ENCODE results near the gene TCAF1.
"Not testable (repeated sequence)": the region's sequence is repeated elsewhere in the genome, so short reads cannot be mapped to it uniquely, and the experiment has no call there.

TCAF1 gene

GRCh38 chr7:143841696-143842095 lies 60.3 kb downstream of the TCAF1 start:
- not testable (repeated sequence) for H3K9ac ChIP-seq (ENCODE audit: low read length); H3K27ac ChIP-seq (ENCODE audit: low read depth, low read length); H3K4me3 ChIP-seq (ENCODE audit: low read depth in 1 of 2, low read length in 2 of 2); H3K4me1 ChIP-seq (ENCODE audit: insufficient read depth, low read length); H3K27me3 ChIP-seq (ENCODE audit: control insufficient read depth in 1 of 2, insufficient read depth in 2 of 2, low read length in 2 of 2); H3K36me3 ChIP-seq (ENCODE audit: insufficient read depth, low read length); H3K9me3 ChIP-seq (ENCODE audit: low read length)

- H3K4me3 ChIP-seq (ENCODE audit: low read depth in 1 of 2, low read length in 2 of 2); H3K27ac ChIP-seq (ENCODE audit: low read depth, low read length); H3K9ac ChIP-seq (ENCODE audit: low read length); H3K36me3 ChIP-seq (ENCODE audit: insufficient read depth, low read length); H3K9me3 ChIP-seq (ENCODE audit: low read length); H3K27me3 ChIP-seq (ENCODE audit: control insufficient read depth in 1 of 2, insufficient read depth in 2 of 2, low read length in 2 of 2); H3K4me1 ChIP-seq (ENCODE audit: insufficient read depth, low read length): not testable (repeated sequence)
Observed at GRCh38 chr7:143840062-143840461, 61.9 kb downstream of the TCAF1 start.

GRCh38 chr7:143837223-143837622 lies 64.8 kb downstream of the TCAF1 start:
- H3K27ac ChIP-seq (ENCODE audit: low read depth, low read length); H3K4me3 ChIP-seq (ENCODE audit: low read depth in 1 of 2, low read length in 2 of 2); H3K36me3 ChIP-seq (ENCODE audit: insufficient read depth, low read length); H3K27me3 ChIP-seq (ENCODE audit: control insufficient read depth in 1 of 2, insufficient read depth in 2 of 2, low read length in 2 of 2); H3K9ac ChIP-seq (ENCODE audit: low read length); H3K4me1 ChIP-seq (ENCODE audit: insufficient read depth, low read length); H3K9me3 ChIP-seq (ENCODE audit: low read length): not testable (repeated sequence)

DNA sequence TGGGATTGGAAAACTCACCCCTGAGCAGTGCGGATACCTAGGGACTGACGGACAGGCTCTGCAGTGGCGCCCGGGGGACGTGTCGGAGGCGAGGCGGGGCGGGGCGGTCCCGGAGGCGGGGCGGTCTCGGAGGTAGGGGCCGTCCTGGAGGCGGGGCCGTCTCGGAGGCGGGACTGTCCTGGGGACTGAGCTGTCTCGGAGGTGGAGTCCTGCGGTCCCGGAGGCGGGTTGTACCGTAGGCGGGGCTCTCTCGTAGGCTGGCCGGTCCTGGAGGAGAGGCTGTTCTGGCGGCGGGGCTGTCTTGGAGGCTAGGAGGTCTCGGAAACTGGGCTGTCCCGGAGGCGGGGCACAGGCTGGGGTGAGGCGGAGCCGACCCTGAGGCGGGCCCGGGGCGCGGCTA lies 65.4 kb downstream of the TCAF1 start:
- H3K9ac ChIP-seq (ENCODE audit: low read length); H3K4me1 ChIP-seq (ENCODE audit: insufficient read depth, low read length); H3K36me3 ChIP-seq (ENCODE audit: insufficient read depth, low read length); H3K9me3 ChIP-seq (ENCODE audit: low read length); H3K27me3 ChIP-seq (ENCODE audit: control insufficient read depth in 1 of 2, insufficient read depth in 2 of 2, low read length in 2 of 2); H3K27ac ChIP-seq (ENCODE audit: low read depth, low read length); H3K4me3 ChIP-seq (ENCODE audit: low read depth in 1 of 2, low read length in 2 of 2): not testable (repeated sequence)

DNA sequence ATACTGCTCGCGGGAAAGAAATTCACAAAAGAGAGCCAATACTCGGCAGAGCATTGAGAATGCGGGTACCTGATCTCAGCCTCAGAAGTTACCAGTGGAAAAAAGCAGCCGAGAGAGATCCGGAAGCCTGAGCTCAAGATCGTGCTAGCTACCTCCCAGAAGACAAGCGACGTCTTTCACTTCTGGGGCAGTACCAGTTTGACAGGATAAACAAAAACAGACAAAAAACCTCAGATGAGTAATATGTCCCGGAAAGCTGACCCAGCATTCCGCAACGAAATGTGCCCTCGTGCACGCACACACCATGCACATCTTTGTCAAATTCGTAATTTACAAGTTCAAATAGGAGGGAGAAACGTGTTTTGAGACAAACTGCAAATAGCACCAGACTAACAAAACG lies 65.9 kb downstream of the TCAF1 start:
- H3K9me3 ChIP-seq (ENCODE audit: low read length); H3K4me1 ChIP-seq (ENCODE audit: insufficient read depth, low read length); H3K4me3 ChIP-seq (ENCODE audit: low read depth in 1 of 2, low read length in 2 of 2); H3K9ac ChIP-seq (ENCODE audit: low read length); H3K27me3 ChIP-seq (ENCODE audit: control insufficient read depth in 1 of 2, insufficient read depth in 2 of 2, low read length in 2 of 2); H3K27ac ChIP-seq (ENCODE audit: low read depth, low read length); H3K36me3 ChIP-seq (ENCODE audit: insufficient read depth, low read length): not testable (repeated sequence)

GRCh38 chr7:143826578-143826977 lies 75.4 kb downstream of the TCAF1 start:
- not testable (repeated sequence) for H3K36me3 ChIP-seq (ENCODE audit: insufficient read depth, low read length); H3K27ac ChIP-seq (ENCODE audit: low read depth, low read length); H3K9me3 ChIP-seq (ENCODE audit: low read length); H3K27me3 ChIP-seq (ENCODE audit: control insufficient read depth in 1 of 2, insufficient read depth in 2 of 2, low read length in 2 of 2); H3K4me1 ChIP-seq (ENCODE audit: insufficient read depth, low read length); H3K9ac ChIP-seq (ENCODE audit: low read length); H3K4me3 ChIP-seq (ENCODE audit: low read depth in 1 of 2, low read length in 2 of 2)

DNA sequence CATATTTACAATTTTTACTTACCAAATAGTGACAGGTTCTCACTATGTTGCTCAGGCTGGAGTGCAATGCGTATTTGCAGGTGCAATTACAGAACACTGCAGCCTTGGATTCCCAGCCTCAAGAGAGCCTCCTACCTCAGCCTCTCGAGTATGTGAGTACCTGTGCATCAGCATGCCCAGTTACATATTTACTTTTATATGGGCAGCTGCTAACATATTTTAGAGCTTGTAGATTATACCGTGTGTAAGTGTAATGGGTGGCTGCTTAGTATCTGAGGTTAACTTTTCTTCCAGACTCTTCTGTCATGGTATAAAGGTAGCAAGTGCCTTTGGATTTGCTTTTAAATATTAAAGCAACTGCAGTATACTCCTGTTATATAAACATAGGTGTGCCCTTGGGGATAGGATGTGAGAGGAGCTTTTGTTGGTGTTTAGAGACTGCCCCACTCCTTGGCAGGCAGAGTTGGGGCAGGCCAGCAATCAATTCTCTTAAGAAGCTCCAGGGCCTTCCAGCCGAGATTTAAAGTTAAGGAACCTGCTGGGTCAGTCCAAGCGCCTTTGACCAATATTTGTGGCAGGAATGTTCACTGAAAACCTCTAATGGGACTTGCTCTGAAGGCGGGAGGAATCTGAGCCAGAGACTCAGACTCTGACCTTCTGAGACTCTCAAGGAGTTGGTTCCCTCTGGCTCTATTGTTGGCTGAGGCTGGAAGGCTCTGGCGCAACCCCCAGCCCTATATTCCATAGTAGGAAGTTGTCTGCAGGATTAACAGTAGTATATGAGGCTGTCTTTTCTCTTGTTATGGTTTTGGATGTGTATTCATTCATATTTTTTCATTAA lies 77.5 kb downstream of the TCAF1 start:
- not testable (repeated sequence) for H3K9ac ChIP-seq (ENCODE audit: low read length); H3K4me3 ChIP-seq (ENCODE audit: low read depth in 1 of 2, low read length in 2 of 2); H3K27ac ChIP-seq (ENCODE audit: low read depth, low read length); H3K27me3 ChIP-seq (ENCODE audit: control insufficient read depth in 1 of 2, insufficient read depth in 2 of 2, low read length in 2 of 2); H3K9me3 ChIP-seq (ENCODE audit: low read length); H3K36me3 ChIP-seq (ENCODE audit: insufficient read depth, low read length); H3K4me1 ChIP-seq (ENCODE audit: insufficient read depth, low read length)

- H3K36me3 ChIP-seq (ENCODE audit: insufficient read depth, low read length); H3K27ac ChIP-seq (ENCODE audit: low read depth, low read length); H3K9ac ChIP-seq (ENCODE audit: low read length); H3K9me3 ChIP-seq (ENCODE audit: low read length); H3K4me1 ChIP-seq (ENCODE audit: insufficient read depth, low read length); H3K27me3 ChIP-seq (ENCODE audit: control insufficient read depth in 1 of 2, insufficient read depth in 2 of 2, low read length in 2 of 2); H3K4me3 ChIP-seq (ENCODE audit: low read depth in 1 of 2, low read length in 2 of 2): not testable (repeated sequence)
Observed at GRCh38 chr7:143823634-143824294, 78.2 kb downstream of the TCAF1 start.

GRCh38 chr7:143821392-143822277 lies 80.3 kb downstream of the TCAF1 start:
- H3K9ac ChIP-seq (ENCODE audit: low read length); H3K4me3 ChIP-seq (ENCODE audit: low read depth in 1 of 2, low read length in 2 of 2); H3K4me1 ChIP-seq (ENCODE audit: insufficient read depth, low read length); H3K27ac ChIP-seq (ENCODE audit: low read depth, low read length); H3K9me3 ChIP-seq (ENCODE audit: low read length); H3K36me3 ChIP-seq (ENCODE audit: insufficient read depth, low read length); H3K27me3 ChIP-seq (ENCODE audit: control insufficient read depth in 1 of 2, insufficient read depth in 2 of 2, low read length in 2 of 2): not testable (repeated sequence)

DNA sequence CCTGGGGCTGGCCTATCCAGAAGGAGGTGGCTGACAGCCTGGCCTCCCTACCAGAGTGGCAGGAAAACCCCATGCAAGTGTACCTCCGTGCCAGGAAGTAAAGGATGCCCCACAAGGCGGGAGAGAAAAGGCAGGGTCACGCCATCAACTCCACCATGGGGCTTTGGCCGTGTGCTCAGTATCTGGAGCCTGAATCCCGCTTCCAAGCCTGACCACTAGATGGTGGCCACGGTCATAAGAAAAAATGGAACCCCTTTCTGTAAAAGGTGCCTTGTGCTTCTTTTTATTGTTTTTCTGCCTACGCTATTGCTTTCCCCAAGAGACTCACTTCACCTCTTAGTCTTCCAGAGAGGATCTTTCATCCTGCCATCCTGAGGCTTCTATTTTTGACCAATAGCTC lies 84.1 kb downstream of the TCAF1 start:
- not testable (repeated sequence) for H3K36me3 ChIP-seq (ENCODE audit: insufficient read depth, low read length); H3K9ac ChIP-seq (ENCODE audit: low read length); H3K4me3 ChIP-seq (ENCODE audit: low read depth in 1 of 2, low read length in 2 of 2); H3K4me1 ChIP-seq (ENCODE audit: insufficient read depth, low read length); H3K27ac ChIP-seq (ENCODE audit: low read depth, low read length); H3K27me3 ChIP-seq (ENCODE audit: control insufficient read depth in 1 of 2, insufficient read depth in 2 of 2, low read length in 2 of 2); H3K9me3 ChIP-seq (ENCODE audit: low read length)

DNA sequence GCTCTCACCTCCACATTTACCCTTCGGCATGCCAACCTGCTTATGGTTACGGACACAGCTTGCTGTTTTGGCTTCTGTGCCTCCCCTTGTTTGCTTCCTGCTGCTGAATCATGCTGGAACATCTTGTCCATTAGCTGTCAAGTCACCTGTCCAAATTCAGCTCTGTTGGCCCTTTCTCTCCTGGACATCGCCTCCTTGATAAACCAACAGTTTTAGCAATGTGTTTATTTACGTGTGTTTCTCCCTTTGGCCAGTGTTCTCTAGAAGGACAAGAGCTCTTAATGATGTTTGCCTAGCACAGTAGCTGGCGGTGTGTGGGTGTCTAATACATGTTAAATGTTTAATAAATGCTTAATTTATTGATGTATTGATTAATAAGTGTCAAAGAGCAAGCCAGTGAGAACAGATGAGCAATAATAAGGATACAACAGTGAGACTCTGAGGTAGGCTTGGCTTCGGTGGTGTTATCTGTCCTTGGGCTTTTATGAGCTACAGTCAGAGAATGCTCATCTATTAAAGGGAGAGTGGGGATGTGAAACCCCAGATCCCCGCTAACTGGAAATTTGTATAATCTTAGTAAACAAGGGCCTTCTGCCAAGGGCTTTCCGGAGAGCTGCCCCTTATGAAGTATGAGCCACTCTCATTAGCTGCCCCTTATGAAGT lies 85.4 kb downstream of the TCAF1 start:
- not testable (repeated sequence) for H3K27ac ChIP-seq (ENCODE audit: low read depth, low read length); H3K4me3 ChIP-seq (ENCODE audit: low read depth in 1 of 2, low read length in 2 of 2); H3K4me1 ChIP-seq (ENCODE audit: insufficient read depth, low read length); H3K9ac ChIP-seq (ENCODE audit: low read length); H3K9me3 ChIP-seq (ENCODE audit: low read length); H3K36me3 ChIP-seq (ENCODE audit: insufficient read depth, low read length); H3K27me3 ChIP-seq (ENCODE audit: control insufficient read depth in 1 of 2, insufficient read depth in 2 of 2, low read length in 2 of 2)

Measured in muscle layer of colon (tissue), 2 donors.